ENCODE results near the gene LCN10. TPM values are rescaled to one million over a fixed set of nuclear protein-coding genes. Genes with fewer than 3 reads are reported as not detected.
A peak's percentile ranks its signal among the peaks of the same experiment; 100 is the strongest.

The LCN10 gene
- total RNA-seq, 4 donors from 2014 or later, result 0.96 to 33.6 (median 3.3) TPM

DNA sequence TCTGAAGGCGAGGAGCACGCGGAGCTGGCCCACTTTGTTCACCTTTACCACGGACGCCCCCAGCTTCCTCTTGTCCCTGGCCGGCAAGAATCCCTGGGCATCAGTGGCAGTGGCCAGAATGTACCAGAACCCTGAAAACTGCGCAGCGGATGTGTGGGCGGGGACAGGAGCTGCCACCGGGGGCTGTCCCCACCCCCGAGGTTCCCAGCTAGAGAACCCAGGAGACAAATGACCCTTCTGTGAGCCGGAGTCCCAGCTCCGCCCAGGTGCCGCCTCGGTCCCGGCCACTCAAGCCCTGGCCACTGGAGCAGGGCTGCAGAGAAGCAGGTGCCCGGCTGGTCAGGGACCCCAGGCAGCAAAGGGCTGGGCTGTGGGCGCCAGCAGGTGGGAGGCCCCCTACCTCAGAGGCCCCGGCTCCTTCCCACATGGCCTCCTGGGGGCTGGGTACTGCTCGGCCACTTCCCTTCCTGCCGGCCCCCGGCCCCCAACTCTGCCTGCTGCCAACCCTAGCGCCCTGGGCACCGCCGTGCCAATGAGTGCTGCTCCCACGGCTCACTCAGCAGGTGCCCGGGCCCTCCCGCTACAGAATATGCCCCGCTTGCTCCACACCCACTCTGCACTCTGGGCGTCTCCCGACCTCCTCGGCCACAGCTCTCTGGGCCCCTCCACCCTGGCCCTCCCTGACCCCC is 713 bp downstream of the LCN10 start:
- intact Hi-C loops (cut with DNase I; ENCODE audit: low total_unique reads), result no loop called here
- peak; percentile 43 for DNase-seq
- TF ChIP-seq POLR2A (IDR thresholded peaks at IDR 0.05), result no peak
- TF ChIP-seq EP300 (IDR thresholded peaks at IDR 0.05; ENCODE audit: low read depth), result no peak
- TF ChIP-seq, protein P1, sequence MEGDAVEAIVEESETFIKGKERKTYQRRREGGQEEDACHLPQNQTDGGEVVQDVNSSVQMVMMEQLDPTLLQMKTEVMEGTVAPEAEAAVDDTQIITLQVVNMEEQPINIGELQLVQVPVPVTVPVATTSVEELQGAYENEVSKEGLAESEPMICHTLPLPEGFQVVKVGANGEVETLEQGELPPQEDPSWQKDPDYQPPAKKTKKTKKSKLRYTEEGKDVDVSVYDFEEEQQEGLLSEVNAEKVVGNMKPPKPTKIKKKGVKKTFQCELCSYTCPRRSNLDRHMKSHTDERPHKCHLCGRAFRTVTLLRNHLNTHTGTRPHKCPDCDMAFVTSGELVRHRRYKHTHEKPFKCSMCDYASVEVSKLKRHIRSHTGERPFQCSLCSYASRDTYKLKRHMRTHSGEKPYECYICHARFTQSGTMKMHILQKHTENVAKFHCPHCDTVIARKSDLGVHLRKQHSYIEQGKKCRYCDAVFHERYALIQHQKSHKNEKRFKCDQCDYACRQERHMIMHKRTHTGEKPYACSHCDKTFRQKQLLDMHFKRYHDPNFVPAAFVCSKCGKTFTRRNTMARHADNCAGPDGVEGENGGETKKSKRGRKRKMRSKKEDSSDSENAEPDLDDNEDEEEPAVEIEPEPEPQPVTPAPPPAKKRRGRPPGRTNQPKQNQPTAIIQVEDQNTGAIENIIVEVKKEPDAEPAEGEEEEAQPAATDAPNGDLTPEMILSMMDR (IDR thresholded peaks at IDR 0.05), result no peak
- TF ChIP-seq POLR2AphosphoS5 (IDR thresholded peaks at IDR 0.05), result no peak
- H3K27me3 ChIP-seq, result peaks cover 53% of the 10 kb centered on the region
- peaks cover 6 to 21% (median 13%) of the 10 kb centered on the region in 4 donors for H3K4me1 ChIP-seq
- WGBS, 2 donors (ENCODE audit: low coverage in 1 of 2), result 15% methylated on average over 32 of the region's 32 CpGs; no CpG with 5 or more reads in 1 of the 2 donors
- no peaks in the 10 kb centered on the region for H3K36me3 ChIP-seq
- H3K27ac ChIP-seq, result no peak overlapping the region
- H3K4me3 ChIP-seq, result peak overlapping the region in 1 of 4 donors; percentile 13
- in situ Hi-C loops (cut with MboI; ENCODE audit: low pct_ligation_motif_present in 1 of 4, low pct_unique_long_range_greater_than_20kb in 1 of 4, low sequenced_read_pairs in 3 of 4), result no loop called here
- no peaks in the 10 kb centered on the region for H3K9me3 ChIP-seq

DNA sequence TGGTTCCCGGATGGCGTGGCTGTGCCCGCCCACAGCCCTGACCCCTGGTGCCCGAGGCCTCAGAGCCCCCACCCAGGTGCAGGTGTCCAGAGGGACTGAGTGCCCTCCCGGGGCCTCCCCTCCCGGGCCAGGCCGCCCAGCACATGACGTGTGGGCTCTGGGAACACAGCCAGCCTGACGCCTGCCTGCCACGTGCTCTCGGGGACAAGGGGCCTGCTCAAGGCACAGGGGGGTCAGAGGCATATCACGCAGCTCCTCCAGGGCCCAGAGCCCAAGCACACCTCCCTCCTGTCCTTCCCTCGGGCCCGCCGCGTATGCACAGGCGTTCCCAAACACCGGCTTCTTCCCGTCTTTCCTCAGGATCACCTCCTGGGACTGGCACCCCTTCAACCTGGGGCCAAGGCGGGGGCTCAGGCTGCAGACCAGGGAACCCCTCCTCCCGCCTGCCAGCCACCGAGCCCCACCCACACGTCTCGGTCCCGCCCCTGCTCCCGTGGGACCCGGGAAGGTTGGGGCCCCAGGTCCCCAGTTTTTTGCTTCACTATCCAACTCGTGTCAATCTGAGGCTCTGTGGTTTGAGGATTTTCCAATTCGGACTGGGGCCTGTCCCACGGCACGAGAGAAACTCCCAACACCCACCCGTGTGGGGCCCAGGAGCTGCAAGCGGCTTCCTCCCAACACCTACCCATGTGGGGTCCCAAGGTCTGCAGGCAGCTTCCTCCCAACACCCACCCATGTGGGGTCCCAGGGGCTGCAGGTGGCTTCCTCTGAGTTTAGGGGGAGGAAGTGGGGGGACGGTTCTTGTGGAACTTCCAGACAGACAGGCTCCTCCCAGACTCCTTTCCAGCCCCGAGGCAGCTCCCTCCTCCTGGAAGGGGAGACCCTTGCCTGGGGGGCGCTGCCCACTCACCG is 1.5 kb downstream of the LCN10 start:
- in situ Hi-C loops (cut with MboI; ENCODE audit: low pct_ligation_motif_present in 1 of 4, low pct_unique_long_range_greater_than_20kb in 1 of 4, low sequenced_read_pairs in 3 of 4), result no loop called here

DNA sequence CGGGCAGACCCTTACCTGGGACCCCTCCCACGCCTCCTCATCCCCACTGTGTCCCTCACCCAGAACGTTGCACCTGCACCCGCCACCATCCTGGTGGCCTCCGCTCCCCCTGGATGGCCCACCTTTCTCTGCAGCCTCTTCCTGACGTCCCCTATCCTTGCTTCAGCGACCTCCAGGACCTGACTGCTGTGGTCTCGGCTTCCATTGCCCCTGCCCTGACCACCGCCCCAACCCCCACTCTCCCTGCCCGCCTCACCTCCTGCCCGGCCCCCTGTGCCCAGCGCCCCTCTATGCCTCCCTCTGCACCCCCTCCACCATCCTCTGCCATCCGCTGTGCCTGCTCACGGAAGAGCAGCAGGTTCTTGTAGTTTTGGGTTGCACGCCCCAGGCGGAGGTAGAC is 2.2 kb downstream of the LCN10 start:
- no peak for DNase-seq

More for the DNA sequence above, 1.5 kb downstream of the LCN10 start:
- intact Hi-C loops (cut with DNase I; ENCODE audit: low total_unique reads), result no loop called here
- Histone ChIP-seq H3K27ac (peak overlapping the region in 1 of 4 donors; percentile 8), H3K4me3 (peak overlapping the region in 1 of 4 donors; percentile 13), H3K27me3 (peaks cover 53% of the 10 kb centered on the region), H3K9me3 (no peaks in the 10 kb centered on the region), H3K4me1 (peaks cover 6 to 21% (median 13%) of the 10 kb centered on the region in 4 donors), H3K36me3 (no peaks in the 10 kb centered on the region)
- DNase-seq, result no peak
- TF ChIP-seq POLR2A (IDR thresholded peaks at IDR 0.05) (no peak), EP300 (IDR thresholded peaks at IDR 0.05; ENCODE audit: low read depth) (no peak), POLR2AphosphoS5 (IDR thresholded peaks at IDR 0.05) (no peak)
- TF ChIP-seq, protein P1 (IDR thresholded peaks at IDR 0.05), result no peak
- WGBS, 2 donors (ENCODE audit: low coverage in 1 of 2), result 15% methylated on average over 36 of the region's 37 CpGs; no CpG with 5 or more reads in 1 of the 2 donors

More for the DNA sequence above, 2.2 kb downstream of the LCN10 start:
- Histone ChIP-seq H3K9me3 (no peaks in the 10 kb centered on the region), H3K4me1 (peaks cover 6 to 21% (median 13%) of the 10 kb centered on the region in 4 donors), H3K27ac (no peak overlapping the region), H3K27me3 (peaks cover 53% of the 10 kb centered on the region), H3K4me3 (no peak overlapping the region), H3K36me3 (no peaks in the 10 kb centered on the region)
- WGBS, 2 donors (ENCODE audit: low coverage in 1 of 2), result 77 to 87% methylated on average over 4 to 16 of the region's 16 CpGs
- TF ChIP-seq, protein P1 (IDR thresholded peaks at IDR 0.05), result no peak
- TF ChIP-seq EP300 (IDR thresholded peaks at IDR 0.05; ENCODE audit: low read depth) (no peak), POLR2A (IDR thresholded peaks at IDR 0.05) (no peak), POLR2AphosphoS5 (IDR thresholded peaks at IDR 0.05) (no peak)
- in situ Hi-C loops (cut with MboI; ENCODE audit: low pct_ligation_motif_present in 1 of 4, low pct_unique_long_range_greater_than_20kb in 1 of 4, low sequenced_read_pairs in 3 of 4) (no loop called here), intact Hi-C loops (cut with DNase I; ENCODE audit: low total_unique reads) (no loop called here)

Measured in transverse colon (tissue), 4 donors.